ENCODE results near the gene DYSF.

DNA sequence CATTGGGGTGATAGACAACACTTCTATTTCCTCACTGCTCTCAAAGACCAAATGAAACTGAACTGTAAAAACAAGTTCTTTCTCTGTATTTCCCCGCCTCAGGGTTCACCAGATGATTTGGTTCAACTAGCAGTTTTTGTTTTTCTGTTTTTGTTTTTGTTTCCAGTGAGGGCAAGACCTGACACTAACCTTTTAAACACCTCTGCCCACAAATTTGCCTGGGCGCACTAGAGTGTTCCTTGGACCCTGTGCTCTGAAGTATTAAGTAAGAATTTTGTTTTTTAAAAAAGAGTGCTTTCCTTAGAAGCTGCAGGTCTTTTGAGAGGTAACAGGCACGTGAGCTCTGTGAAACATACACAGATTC is 92.9 kb downstream of the DYSF start:
- TF ChIP-seq, protein P1, sequence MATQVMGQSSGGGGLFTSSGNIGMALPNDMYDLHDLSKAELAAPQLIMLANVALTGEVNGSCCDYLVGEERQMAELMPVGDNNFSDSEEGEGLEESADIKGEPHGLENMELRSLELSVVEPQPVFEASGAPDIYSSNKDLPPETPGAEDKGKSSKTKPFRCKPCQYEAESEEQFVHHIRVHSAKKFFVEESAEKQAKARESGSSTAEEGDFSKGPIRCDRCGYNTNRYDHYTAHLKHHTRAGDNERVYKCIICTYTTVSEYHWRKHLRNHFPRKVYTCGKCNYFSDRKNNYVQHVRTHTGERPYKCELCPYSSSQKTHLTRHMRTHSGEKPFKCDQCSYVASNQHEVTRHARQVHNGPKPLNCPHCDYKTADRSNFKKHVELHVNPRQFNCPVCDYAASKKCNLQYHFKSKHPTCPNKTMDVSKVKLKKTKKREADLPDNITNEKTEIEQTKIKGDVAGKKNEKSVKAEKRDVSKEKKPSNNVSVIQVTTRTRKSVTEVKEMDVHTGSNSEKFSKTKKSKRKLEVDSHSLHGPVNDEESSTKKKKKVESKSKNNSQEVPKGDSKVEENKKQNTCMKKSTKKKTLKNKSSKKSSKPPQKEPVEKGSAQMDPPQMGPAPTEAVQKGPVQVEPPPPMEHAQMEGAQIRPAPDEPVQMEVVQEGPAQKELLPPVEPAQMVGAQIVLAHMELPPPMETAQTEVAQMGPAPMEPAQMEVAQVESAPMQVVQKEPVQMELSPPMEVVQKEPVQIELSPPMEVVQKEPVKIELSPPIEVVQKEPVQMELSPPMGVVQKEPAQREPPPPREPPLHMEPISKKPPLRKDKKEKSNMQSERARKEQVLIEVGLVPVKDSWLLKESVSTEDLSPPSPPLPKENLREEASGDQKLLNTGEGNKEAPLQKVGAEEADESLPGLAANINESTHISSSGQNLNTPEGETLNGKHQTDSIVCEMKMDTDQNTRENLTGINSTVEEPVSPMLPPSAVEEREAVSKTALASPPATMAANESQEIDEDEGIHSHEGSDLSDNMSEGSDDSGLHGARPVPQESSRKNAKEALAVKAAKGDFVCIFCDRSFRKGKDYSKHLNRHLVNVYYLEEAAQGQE (IDR thresholded peaks at IDR 0.05; ENCODE audit: insufficient read depth in 1 of 2, low read depth in 2 of 2, low read length in 2 of 2), result no peak
- TF ChIP-seq POLR2AphosphoS5 (IDR thresholded peaks at IDR 0.05; ENCODE audit: low read depth, low read length) (no peak), SIN3A (IDR thresholded peaks at IDR 0.05; ENCODE audit: borderline replicate concordance, insufficient read depth, low read length) (no peak)

All from PFSK-1 (cell line).